ENCODE measurements around the gene ACOXL.
A peak's percentile ranks its signal among the peaks of the same experiment; 100 is the strongest.

Gene ACOXL

DNA sequence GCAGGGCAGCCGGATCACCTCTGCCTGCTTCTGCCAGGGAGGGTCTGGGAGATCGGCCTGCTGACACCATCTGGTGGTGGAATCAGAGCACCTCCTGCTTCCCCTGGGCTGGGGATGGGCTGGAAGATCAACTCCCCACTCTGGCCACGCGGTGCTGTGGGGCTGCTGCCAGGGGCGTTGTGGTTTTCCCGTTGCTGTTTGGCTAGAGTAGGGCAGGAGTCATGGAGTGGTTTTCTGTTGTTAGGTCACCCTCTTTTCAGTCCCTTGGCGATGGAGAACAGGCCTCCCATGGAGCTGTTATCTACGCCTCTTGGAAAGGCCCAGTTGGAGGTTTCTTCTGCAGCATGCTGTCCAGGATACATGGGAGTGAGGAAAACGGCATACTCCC lies 403.5 kb downstream of the ACOXL start (continued):
- TF ChIP-seq ZNF423 (tag by site-specific recombination; IDR thresholded peaks at IDR 0.05): peak; percentile 64; the same call in 1 of the 2 replicates
- peak; percentile 81 for TF ChIP-seq CTCF (tag by site-specific recombination; IDR thresholded peaks at IDR 0.05)
- peak; percentile 75; the same call in 1 of the 2 replicates for TF ChIP-seq MZF1 (tag by site-specific recombination; IDR thresholded peaks at IDR 0.05; ENCODE audit: borderline replicate concordance)

DNA sequence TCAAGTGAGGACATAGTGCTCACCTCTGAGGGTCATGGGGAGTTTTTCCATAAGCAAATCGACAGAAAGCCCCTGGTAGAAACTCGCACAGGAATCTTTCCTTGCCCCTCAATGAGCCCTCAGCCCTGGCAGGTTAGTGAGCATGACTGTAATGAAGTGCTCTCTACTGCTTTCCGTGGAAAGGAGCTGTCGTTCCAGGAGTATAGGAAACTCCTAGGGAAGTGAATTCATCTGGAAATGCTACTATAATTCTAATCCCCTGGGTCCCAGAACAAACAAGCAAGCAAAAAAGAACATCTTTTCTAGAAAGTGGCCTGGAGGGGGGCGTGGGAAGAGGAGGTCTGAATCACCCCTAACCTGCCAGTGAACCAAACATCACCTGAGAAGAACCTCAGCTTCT lies 406.5 kb downstream of the ACOXL start:
- Histone ChIP-seq H3K4me1 (ENCODE audit: control insufficient read depth, insufficient read depth, low read length) (peaks cover 24% of the 10 kb centered on the region), H3K27ac (ENCODE audit: extremely low read depth, low read depth, low read length) (no peak overlapping the region), H3K9me3 (ENCODE audit: control insufficient read depth, insufficient read depth, low read depth, low read length) (no peaks in the 10 kb centered on the region), H3K4me3 (ENCODE audit: low read depth, low read length) (no peak overlapping the region), H3K36me3 (ENCODE audit: control insufficient read depth in 2 of 2, insufficient read depth in 1 of 2, low read length in 2 of 2) (peaks cover 14 to 73% of the 10 kb centered on the region in 2 experiments)
- POLR2A ChIA-PET: no interaction called here
- CTCF ChIA-PET: no interaction called here
- peak; percentile 31; the same call in 1 of the 2 replicates for TF ChIP-seq PRDM6 (tag by site-specific recombination; IDR thresholded peaks at IDR 0.05)
- no peak for TF ChIP-seq REPIN1 (tag by site-specific recombination; IDR thresholded peaks at IDR 0.05; ENCODE audit: low read depth)

GRCh38 chr2:111139637-111140317 lies 407.4 kb downstream of the ACOXL start:
- Histone ChIP-seq H3K27ac (ENCODE audit: extremely low read depth, low read depth, low read length) (no peak overlapping the region), H3K4me1 (ENCODE audit: control insufficient read depth, insufficient read depth, low read length) (peaks cover 24% of the 10 kb centered on the region), H3K9me3 (ENCODE audit: control insufficient read depth, insufficient read depth, low read depth, low read length) (no peaks in the 10 kb centered on the region), H3K36me3 (ENCODE audit: control insufficient read depth in 2 of 2, insufficient read depth in 1 of 2, low read length in 2 of 2) (peaks cover 13 to 76% of the 10 kb centered on the region in 2 experiments; a peak in 2 of 3 replicates), H3K4me3 (ENCODE audit: low read depth, low read length) (no peak overlapping the region)
- ChIA-PET CTCF (no interaction called here), POLR2A (no interaction called here)
- TF ChIP-seq ZNF391 (tag by site-specific recombination; IDR thresholded peaks at IDR 0.05; ENCODE audit: borderline replicate concordance, low read depth) (no peak), ZSCAN5A (tag by site-specific recombination; IDR thresholded peaks at IDR 0.05) (no peak), ZNF792 (tag by site-specific recombination; IDR thresholded peaks at IDR 0.05) (no peak), EGR2 (tag by site-specific recombination; IDR thresholded peaks at IDR 0.05; ENCODE audit: low read depth) (no peak), ZNF555 (tag by site-specific recombination; conservative IDR thresholded peaks at IDR 0.05) (no peak), SCRT2 (tag by site-specific recombination; IDR thresholded peaks at IDR 0.05) (no peak), GLIS1 (tag by site-specific recombination; IDR thresholded peaks at IDR 0.05) (no peak), ZNF658 (tag by site-specific recombination; IDR thresholded peaks at IDR 0.05) (no peak), ZNF16 (tag by site-specific recombination; IDR thresholded peaks at IDR 0.05; ENCODE audit: low read depth) (no peak), KLF9 (tag by site-specific recombination; IDR thresholded peaks at IDR 0.05; ENCODE audit: low read depth) (no peak), ZNF626 (tag by site-specific recombination; IDR thresholded peaks at IDR 0.05) (no peak), RBAK (tag by site-specific recombination; IDR thresholded peaks at IDR 0.05) (no peak), ZNF214 (tag by site-specific recombination; IDR thresholded peaks at IDR 0.05; ENCODE audit: borderline replicate concordance) (no peak), ZNF449 (tag by site-specific recombination; IDR thresholded peaks at IDR 0.05) (no peak), ZNF660 (tag by site-specific recombination; IDR thresholded peaks at IDR 0.05) (no peak)
- TF ChIP-seq, protein P1, sequence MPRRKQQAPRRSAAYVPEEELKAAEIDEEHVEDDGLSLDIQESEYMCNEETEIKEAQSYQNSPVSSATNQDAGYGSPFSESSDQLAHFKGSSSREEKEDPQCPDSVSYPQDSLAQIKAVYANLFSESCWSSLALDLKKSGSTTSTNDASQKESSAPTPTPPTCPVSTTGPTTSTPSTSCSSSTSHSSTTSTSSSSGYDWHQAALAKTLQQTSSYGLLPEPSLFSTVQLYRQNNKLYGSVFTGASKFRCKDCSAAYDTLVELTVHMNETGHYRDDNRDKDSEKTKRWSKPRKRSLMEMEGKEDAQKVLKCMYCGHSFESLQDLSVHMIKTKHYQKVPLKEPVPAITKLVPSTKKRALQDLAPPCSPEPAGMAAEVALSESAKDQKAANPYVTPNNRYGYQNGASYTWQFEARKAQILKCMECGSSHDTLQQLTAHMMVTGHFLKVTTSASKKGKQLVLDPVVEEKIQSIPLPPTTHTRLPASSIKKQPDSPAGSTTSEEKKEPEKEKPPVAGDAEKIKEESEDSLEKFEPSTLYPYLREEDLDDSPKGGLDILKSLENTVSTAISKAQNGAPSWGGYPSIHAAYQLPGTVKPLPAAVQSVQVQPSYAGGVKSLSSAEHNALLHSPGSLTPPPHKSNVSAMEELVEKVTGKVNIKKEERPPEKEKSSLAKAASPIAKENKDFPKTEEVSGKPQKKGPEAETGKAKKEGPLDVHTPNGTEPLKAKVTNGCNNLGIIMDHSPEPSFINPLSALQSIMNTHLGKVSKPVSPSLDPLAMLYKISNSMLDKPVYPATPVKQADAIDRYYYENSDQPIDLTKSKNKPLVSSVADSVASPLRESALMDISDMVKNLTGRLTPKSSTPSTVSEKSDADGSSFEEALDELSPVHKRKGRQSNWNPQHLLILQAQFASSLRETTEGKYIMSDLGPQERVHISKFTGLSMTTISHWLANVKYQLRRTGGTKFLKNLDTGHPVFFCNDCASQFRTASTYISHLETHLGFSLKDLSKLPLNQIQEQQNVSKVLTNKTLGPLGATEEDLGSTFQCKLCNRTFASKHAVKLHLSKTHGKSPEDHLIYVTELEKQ (tag by site-specific recombination; IDR thresholded peaks at IDR 0.05; ENCODE audit: borderline replicate concordance): no peak

Measured in HEK293 (cell line).